GM18517 (cell line): ENCODE measurements around the gene LIPC.

Source experiments
- ATAC-seq: cut with Tn5 transposase; IDR thresholded peaks from one replicate; pipeline ENCODE4 v1.9.1; 2021; ENCODE audit warnings: mild to moderate bottlenecking, moderate library complexity; ENCODE audit not compliant: unreplicated experiment

Gene LIPC

GRCh38 chr15:58549013-58549784 is 117.4 kb downstream of the LIPC start:
- no peak for ATAC-seq

- no peak for ATAC-seq
Observed at GRCh38 chr15:58549785-58550074, 117.9 kb downstream of the LIPC start.

DNA sequence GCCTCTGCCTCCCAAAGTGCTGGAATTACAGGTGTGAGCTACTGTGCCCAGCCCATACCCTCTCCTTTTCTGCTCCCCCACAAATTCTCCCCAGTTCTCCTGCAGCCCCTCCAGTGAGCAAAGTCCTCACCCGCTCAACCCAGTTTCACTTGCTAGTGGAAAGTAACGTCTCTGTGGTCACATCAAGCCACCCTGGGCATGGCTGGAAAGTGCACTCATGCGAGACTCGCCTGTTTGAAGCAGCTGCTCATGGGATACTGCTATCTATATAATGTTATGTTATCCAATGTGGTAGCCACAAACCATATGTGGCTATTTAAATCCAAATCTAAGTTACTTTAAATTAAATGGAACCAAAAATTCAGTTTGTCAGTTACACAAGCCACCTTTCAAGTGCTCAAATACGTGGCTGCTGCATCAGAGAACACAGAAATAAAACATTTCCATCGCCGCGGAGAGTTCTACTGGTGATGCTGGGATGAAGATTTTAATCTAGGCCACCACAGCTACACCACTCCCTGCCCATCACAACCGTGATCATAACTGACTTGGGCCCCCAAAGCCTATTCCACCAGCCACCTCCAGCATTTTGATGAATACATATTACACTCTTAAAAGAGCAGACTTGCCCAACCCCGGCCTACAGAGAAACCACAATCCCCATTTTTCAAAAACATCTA is 119.4 kb downstream of the LIPC start:
- peak; percentile 43 for ATAC-seq

DNA sequence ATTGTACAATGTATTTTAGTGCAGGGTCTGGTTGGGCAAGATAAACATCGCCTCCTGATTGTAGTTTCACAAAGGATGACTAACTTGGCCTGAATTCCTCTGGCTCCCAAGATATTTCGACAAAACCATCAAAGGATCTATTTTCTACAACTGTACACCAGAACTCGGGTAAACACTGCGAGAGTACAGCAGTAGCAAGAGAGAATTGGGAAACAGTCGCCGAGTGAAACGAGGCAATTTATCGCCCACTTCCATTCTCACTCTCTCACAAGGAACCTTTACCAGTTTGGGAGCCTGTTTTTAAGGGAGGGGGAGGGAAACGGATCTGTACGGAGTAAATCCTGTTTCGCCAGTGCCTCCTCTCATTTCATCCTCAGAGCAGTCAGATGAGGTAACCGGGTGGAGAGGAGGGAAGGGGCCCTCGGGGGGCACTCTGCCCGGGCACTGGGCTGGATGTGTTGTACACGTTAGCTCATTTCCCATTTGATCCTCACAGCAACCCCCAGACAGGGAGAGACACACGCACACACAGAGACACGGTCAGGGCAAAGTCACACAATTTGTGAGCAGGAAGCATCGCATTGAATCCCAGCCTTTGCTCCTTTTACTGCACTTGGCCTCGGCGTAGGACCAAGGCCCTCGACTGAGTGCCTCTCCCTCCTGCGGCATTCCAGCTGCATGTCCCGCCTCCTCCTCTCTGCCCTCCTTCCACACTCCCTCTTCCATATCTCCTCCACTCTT is 120.1 kb downstream of the LIPC start:
- ATAC-seq = no peak

DNA sequence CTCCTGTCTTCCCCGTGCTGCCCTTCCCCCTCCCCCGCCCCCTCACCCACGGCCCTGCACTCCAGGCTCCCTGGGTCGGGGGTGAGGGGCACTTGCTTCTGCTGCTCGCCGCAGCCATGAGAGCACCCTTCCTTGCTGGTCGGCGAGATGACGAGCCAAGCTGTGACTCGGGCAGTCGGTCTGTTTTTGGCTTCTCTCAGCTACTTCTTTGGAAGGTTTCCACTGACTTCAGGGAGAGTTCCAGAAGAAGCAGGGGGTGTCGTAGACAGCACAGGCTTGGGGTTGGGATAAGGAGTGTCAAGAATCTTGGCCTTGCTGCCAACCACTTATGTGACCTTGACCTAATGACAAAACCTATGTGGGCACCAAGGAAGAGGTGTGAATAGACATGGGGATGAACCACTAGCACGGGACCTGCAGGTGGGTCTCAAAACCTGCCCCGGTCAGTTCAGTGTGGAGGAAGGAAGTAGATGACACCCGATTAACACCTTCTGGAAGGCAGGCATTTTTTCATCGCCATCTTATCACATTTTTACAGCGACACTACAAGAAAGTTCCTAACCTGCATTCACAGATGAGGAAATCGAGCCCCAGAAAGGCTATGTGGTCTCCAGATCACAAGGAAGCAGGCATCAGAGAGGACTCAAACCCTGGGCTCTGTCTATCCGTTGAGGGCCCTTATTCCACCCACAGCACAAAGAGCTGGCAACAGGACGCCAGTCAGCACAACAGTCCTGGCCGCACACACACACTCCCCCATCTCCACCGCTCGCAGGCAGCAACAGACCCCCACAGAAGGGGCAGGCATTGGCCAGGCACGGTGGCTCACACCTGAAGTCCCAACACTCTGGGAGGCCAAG is 120.9 kb downstream of the LIPC start:
- ATAC-seq = no peak

- no peak for ATAC-seq
Observed at GRCh38 chr15:58553365-58553918, 121.7 kb downstream of the LIPC start.

- ATAC-seq = no peak
Observed at GRCh38 chr15:58554758-58555157, 123.0 kb downstream of the LIPC start.

DNA sequence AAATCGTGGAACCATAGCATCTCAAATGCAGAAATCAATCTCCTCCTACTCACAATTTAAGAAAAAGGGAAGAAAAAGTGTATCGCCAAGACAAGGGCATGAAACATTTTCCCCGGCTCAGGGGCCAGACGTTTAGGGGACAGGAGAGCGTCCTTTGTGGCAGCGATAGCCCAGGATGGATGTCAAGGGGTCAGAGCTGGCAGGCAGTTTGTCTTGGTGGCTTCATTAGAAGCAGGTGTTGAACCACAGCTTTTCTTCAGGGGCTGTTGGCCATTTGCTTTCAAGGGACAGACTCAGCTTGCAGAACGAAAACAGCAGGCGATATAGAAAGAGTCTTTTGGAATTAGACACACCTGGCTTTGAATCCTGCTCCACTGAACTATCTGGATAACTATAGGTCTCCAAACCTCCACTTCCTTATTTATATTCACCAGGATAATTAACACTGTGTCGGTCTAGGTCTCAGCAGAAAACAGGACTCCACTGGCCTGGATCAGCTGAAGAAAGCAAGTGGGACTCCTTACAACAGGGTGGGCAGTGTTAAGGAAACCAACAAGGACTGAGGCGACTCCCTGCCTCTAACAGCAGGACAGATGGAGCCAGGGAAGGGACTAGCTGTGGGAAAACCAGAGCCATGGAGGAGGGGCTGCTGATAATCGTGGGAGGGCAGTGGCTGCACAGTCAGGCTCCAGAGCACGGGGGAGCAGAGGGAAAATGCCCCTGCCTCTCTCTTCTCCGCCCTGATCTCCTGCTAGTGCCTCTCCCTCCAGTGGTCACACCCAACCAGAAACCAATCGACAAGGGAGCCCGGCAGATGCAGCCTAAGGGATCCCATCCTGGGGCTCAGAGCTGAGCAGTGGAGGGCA is 123.6 kb downstream of the LIPC start:
- no peak for ATAC-seq

- no peak for ATAC-seq
Observed at GRCh38 chr15:58556028-58556361, 124.2 kb downstream of the LIPC start.

DNA sequence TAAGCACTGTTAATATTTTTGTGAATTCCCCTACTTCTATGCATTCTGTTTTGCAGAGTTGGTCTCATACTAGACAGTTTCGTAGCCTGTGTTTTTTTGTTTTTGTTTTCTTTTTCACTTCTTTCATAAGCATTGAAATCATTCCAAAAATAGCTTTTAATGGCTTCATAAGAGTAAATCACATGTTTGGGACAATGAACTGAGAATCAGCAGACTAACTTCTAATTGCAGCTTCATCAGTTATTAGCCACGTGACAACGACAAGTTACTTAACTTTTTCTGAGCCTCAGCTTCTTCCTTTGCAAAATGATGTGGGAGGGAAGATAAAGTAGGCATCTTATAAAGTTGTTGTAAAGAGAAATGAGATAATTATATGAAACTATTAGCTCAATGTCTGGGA is 124.8 kb downstream of the LIPC start:
- no peak for ATAC-seq

DNA sequence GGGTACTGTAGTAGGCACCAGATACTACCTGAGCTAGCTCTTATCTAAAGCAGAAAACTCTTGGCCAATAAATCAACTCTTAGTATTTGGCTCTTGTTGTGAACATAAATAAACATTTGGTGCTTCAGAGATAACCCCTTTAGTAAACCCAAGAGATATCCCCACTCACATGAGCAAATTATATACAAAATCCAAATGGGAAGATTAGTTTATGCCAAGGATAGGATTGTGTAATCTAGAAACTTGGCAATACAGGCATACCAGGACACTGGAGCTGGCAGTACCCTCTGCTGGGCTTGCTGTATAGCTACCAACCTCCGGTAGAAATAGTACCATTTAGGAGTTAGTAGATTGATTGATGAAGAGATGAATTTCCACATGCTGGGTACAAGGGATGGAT is 127.0 kb downstream of the LIPC start:
- ATAC-seq = no peak

GRCh38 chr15:58559904-58560588 is 128.3 kb downstream of the LIPC start:
- ATAC-seq = no peak

DNA sequence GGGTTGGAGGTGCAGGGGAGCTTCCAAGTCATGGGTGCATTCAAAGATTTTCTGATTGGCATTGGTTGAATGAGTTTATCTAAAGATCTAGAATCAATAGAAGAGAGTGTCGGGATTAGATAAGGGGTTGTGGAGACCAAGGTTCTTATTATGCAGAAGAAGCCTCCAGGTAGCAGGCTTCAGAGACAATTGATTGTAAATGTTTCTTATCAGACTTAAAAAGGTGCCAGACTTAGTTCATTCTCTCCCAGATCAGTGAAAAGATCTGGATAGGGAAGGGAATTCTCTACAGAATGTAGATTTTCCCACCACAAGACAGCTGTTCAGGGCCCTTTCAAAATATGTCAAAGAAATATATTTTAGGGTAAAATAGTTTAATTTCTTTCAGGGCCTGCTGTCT is 129.5 kb downstream of the LIPC start:
- no peak for ATAC-seq

DNA sequence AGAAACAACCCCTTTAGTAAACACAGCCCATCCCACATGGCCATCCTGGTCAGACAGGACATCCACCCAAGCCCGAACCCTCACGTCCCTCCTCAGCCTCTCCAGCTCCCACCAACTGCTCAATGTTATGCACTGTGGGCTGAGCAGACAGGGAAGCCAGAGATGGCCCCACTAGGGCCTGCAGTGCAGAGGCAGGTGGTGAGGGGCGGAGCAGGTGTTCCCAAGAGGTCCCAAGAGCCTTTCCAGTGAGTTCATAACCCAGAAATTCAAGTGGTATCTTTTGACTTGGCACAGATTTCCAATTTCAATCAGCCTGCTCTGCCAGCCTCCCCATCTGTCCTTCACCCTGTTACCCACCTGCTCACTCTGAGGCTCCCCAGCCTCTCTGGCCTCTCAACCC is 130.3 kb downstream of the LIPC start:
- no peak for ATAC-seq

DNA sequence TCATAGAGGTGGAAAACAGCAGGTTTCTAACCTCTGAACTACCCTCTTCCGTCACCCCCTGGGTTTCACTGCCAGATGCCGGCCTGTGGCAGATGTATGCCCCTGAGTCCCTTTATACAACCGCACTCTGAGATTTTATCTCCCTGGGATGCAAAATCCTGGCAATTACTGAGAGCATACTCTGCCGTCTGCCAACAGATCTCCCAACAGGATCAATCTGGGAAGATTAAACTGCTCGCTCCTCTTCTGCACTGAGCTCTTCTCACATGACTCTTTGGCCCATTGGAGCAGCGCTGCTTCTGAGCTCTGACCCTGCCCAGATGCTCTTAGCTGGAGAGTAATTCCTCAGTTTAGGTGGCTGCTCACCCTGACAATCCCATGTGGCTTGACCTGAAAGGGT is 133.2 kb downstream of the LIPC start:
- ATAC-seq = no peak

- no peak for ATAC-seq
Observed at GRCh38 chr15:58565619-58566018, 133.8 kb downstream of the LIPC start.

DNA sequence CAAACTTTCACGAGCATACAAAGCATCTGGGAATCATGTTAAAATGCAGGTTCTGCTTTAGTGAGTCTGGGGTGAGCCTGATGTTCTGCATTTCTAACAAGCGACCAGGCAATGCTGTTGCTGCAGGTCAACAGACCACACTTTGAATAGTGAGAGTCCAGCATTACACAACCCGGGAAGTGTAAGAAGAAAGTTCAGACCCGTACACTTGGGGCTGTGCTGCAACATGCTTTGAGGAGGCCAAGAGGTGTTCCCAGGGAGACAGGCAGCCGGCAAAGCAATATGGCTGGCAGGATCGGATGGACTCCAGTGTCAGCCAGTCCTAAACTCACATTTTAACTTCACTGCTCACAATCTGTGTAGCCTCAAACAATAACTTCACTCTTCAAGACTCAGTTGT is 134.2 kb downstream of the LIPC start:
- ATAC-seq = no peak

- no peak for ATAC-seq
Observed at GRCh38 chr15:58568157-58568571, 136.4 kb downstream of the LIPC start.

GRCh38 chr15:58569455-58569854 is 137.7 kb downstream of the LIPC start:
- ATAC-seq = no peak
